ENCODE measurements around the gene NRCAM. TPM values are rescaled to one million over a fixed set of nuclear protein-coding genes. Genes with fewer than 3 reads are reported as not detected.
A peak's percentile ranks its signal among the peaks of the same experiment; 100 is the strongest.
"Not testable (repeated sequence)": the region's sequence is repeated elsewhere in the genome, so short reads cannot be mapped to it uniquely, and the experiment has no call there.

NRCAM gene
- total RNA-seq, 1 donor = 1.3 TPM

- no peak overlapping the region for H3K4me3 ChIP-seq (ENCODE audit: low read depth, low read length)
- peak; percentile 29 for DNase-seq (ENCODE audit: low read depth)
- TF ChIP-seq CTCF (IDR thresholded peaks at IDR 0.05; ENCODE audit: insufficient read depth, low read depth, low read length) = no peak
Measured at GRCh38 chr7:108406222-108406890, 49.9 kb downstream of the NRCAM start.

GRCh38 chr7:108404509-108405420 lies 51.5 kb downstream of the NRCAM start:
- TF ChIP-seq CTCF (IDR thresholded peaks at IDR 0.05; ENCODE audit: insufficient read depth, low read depth, low read length) = no peak
- no peak for DNase-seq (ENCODE audit: low read depth)

GRCh38 chr7:108403597-108404217 lies 52.5 kb downstream of the NRCAM start:
- no peak for TF ChIP-seq CTCF (IDR thresholded peaks at IDR 0.05; ENCODE audit: insufficient read depth, low read depth, low read length)
- no peak overlapping the region for H3K4me3 ChIP-seq (ENCODE audit: low read depth, low read length)
- DNase-seq (ENCODE audit: low read depth) = no peak

More at GRCh38 chr7:108404509-108405420, 51.5 kb downstream of the NRCAM start:
- no peak overlapping the region for H3K4me3 ChIP-seq (ENCODE audit: low read depth, low read length)

- no peak for TF ChIP-seq CTCF (IDR thresholded peaks at IDR 0.05; ENCODE audit: insufficient read depth, low read depth, low read length)
- DNase-seq (ENCODE audit: low read depth) = no peak
- no peak overlapping the region for H3K4me3 ChIP-seq (ENCODE audit: low read depth, low read length)
Measured at GRCh38 chr7:108402865-108403264, 53.4 kb downstream of the NRCAM start.

- DNase-seq (ENCODE audit: low read depth) = no peak
- TF ChIP-seq CTCF (IDR thresholded peaks at IDR 0.05; ENCODE audit: insufficient read depth, low read depth, low read length) = no peak
- H3K4me3 ChIP-seq (ENCODE audit: low read depth, low read length) = no peak overlapping the region
Measured at GRCh38 chr7:108396080-108396479, 60.2 kb downstream of the NRCAM start.

- no peak overlapping the region for H3K4me3 ChIP-seq (ENCODE audit: low read depth, low read length)
- no peak for DNase-seq (ENCODE audit: low read depth)
- TF ChIP-seq CTCF (IDR thresholded peaks at IDR 0.05; ENCODE audit: insufficient read depth, low read depth, low read length) = no peak
Measured at GRCh38 chr7:108395426-108395825, 60.8 kb downstream of the NRCAM start.

GRCh38 chr7:108393097-108393496 lies 63.1 kb downstream of the NRCAM start:
- not testable (repeated sequence) for H3K4me3 ChIP-seq (ENCODE audit: low read depth, low read length); DNase-seq (ENCODE audit: low read depth)

GRCh38 chr7:108387686-108388085 lies 68.5 kb downstream of the NRCAM start:
- not testable (repeated sequence) for H3K4me3 ChIP-seq (ENCODE audit: low read depth, low read length); DNase-seq (ENCODE audit: low read depth)
